GM18517 (cell line): ENCODE results near the gene DNAJC7.
A peak's percentile ranks its signal among the peaks of the same experiment; 100 is the strongest.
"Not testable (repeated sequence)": the region's sequence is repeated elsewhere in the genome, so short reads cannot be mapped to it uniquely, and the experiment has no call there.

ENCODE experiments used
- ATAC-seq: cut with Tn5 transposase; IDR thresholded peaks from one replicate; pipeline ENCODE4 v1.9.1; 2021; ENCODE audit warnings: mild to moderate bottlenecking, moderate library complexity; ENCODE audit not compliant: unreplicated experiment

The DNAJC7 gene

DNA sequence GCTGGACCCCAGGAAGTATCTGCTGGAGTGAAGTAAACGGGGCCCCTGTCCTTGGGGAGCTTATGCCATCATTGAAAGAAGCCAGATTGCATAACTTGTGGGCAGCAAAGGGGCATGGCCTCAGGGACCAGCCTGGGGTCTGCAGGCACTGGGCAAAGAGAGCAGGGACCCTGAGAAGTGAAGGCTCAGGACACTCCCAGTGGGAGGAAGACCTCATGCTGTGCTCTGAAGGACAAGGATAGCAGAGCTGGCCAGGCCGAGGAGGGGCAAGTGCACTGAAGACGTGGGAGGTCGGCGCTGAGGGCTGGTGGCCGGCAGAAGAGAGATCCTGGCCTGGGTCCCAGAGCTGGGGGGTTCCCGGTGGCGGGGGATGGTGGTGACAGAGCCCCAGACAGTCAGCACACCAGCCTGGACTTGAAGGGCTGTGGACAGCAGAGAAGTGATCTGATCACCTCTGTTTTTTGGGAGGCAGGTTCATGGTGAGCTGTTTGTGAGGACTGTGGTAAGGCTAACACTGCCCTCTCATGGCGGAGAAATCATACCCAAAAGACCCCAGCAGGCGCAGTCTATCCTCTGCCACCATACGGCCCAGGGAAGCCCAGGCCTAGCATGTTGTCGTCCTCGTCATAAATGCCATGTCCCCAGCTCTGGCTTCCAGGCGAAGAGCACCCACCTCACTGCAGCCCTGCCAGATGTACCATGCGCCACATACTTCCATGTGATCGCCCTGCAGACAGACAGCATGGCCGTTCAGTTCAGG, 57.7 kb downstream of the DNAJC7 start:
- no peak for ATAC-seq

DNA sequence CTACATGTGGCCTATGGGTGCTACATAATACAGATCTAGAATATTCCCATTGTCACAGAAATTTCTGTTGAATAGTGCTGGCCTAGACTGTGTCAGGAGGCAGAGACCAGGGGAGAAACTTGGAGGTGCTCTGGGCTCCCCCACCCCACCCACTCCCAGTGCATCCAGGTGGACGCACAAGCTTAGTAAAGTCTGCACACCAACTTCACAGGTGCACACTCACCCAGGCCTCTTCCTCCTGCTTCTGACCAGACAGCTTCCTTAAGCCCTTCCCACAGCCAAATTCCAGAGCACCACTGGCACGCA, 58.3 kb downstream of the DNAJC7 start:
- ATAC-seq, result no peak

DNA sequence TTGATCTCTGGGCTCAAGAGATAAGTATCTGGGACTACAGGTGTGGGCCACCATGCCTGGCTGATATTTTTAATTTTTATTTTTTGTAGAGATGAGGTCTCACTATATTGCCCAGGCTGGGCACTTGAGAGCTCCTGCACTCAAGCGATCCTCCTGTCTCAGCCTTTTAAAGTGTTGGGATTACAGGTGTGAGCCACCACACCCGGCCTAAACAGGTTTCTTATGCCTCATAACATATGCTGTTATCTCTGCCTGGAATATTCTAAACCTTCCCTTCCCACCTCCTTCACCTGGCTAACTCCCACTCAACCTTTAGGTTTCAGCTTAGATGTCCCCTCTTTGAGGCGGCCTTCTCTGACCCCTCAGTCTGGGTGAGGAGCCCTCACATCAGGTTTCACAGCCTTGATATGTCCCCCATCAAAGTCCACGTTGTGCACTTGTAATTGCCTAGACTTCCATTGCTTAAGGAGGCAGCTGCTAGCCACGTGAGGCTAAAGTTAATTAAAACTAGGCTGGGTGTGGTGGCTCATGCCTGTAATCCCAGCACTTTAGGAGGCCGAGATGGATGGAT, 59.3 kb downstream of the DNAJC7 start:
- no peak for ATAC-seq

DNA sequence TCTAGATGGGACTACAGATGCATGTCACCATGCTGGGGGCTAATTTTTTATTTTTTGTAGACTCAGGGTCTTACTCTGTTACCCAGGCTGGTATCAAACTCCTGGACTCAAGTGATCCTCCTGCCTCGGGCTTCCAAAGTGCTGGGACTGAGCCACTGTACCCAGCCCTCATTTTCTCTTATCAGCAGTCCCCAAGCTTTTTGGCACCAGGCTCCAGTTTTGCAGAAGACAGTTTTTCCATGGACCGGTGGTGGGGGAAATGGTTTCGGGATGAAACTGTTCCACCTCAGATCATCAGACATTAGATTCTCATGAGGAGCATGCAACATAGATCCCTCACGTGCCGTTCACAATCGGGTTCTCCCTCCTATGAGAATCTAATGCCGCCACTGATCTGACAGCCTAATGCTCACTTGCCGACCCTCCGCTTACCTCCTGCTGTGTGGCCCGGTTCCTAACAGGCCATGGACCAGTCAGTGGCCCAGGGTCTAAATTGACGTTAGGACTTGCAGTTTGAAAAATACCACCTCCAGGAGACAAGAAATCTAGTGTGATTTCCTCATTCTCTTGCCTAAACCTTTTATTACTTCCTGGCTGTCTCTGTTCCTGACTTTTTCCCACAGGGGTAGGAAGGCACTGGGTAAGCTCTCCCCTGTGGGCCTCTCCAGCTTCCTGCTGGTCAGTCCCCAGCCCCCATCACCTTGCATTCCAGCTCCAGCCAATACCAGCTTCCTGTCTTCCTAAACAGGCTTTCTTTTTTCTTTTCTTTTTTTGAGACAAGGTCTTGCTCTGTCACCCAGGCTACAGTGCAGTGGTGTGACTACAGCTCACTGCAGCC, 60.0 kb downstream of the DNAJC7 start:
- no peak for ATAC-seq

DNA sequence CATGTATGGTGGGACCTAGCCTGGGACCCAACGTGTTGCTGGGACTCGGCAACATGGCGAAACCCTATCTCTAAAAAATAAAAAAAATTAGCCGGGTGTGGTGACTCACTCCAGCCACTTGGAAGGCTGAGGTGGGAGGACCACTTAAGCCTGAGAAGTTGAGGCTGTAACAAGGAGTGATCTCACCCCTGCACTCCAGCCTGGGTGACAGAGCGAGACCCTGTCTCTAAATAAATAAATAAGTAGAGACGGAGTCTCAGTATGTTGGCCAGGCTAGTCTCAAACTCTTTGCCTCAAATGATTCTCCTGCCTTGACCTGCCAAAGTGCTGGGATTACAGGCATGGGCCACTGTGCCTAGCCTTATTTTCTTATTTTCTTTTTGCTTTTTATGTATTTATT, 60.7 kb downstream of the DNAJC7 start:
- ATAC-seq, result no peak

DNA sequence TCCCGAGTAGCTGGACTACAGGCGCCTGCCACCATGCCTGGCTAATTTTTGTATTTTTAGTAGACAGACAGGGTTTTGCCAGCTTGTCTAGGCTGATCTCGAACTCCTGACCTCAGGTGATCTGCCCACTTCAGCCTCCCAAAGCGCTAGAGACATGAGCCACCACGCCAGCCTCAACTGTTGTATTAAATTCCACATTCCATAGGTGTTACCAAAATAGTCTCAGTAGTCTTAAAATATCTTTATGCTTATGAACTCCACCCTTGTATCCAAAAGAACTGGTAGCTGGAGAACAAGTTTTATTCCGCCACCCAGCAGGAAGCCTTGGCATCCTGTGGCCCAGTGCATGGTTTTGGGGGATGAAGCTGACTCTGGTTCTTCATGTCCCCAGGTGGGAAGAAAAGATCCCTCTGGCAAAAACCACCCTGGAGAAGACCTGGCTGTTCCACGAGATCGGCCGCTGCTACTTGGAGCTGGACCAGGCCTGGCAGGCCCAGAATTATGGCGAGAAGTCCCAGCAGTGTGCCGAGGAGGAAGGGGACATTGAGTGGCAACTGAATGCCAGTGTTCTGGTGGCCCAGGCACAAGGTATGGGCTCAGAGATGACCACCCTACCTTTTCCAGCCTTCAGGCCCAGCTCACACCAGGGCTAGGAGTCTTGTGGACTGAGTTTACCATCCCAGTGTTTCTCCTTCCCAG, 68.3 kb downstream of the DNAJC7 start:
- ATAC-seq, result no peak

DNA sequence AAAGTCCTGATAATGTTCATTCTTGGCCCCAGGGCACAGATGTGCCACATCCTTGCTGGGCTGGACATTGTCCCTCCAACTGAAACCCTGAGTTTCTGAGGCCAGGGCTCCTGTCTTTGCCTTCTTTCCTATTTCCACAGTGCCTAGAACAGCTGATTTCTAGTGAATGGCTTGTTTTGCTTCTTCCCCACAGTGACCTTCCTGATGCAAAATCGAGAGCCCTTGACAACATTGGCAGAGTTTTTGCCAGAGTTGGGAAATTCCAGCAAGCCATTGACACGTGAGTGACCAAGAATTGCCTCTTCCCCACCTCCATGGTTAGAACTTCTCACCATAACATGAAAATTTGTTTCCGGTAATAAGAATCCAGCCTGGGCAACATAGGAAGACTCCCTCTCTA, 72.3 kb downstream of the DNAJC7 start:
- ATAC-seq, result no peak

DNA sequence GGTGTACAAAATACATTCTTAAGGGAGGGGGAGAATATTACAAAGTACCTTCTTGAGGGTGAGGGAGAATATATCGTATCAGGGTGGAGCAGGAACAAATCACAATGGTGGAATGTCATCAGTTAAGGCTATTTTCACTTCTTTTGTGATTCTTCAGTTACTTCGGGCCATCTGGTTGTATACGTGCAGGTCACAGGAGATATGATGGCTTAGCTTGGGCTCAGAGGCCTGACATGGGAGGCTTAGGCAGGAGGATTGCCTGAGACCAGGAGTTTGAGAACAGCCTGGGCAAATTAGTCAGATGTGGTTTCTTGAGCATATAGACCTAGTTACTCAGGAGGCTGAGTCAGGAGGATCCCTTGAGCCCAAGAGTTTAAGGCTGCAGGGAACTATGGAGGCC, 73.7 kb downstream of the DNAJC7 start:
- ATAC-seq, result no peak

DNA sequence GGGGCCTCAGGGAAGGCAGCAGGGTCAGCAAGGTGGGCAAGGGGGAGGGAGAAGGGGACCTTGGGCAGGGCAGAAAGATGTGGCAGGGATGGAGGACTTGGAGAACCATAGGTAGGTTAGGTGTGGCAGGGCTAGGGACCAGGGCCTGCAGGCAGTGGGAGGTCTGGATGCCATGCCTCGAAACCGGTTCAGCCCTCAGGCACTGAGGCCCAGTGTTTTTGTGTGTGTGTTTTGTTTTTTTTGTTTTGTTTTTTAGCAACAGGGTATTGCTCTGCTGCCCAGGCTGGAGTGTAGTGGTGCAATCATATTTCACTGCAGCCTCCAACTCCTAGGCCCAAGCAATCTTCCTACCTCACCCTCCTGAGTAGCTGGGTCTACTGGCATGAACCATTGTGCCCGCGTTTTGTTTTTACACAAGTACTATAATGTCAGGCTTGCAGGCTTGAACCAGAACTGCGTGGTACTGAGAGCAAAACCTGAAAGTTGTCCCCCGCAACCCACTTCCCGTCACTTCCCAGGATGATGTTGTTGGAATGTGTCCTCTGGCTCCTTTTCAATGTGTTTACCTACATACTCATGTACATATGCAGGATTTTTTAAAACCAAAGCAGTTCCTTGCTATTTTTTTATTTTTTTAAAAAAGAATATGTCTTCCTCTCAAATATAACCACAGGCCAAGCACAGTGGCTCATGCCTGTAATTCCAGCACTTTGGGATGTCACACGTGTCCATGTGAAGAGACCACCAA, 74.4 kb downstream of the DNAJC7 start:
- no peak for ATAC-seq

DNA sequence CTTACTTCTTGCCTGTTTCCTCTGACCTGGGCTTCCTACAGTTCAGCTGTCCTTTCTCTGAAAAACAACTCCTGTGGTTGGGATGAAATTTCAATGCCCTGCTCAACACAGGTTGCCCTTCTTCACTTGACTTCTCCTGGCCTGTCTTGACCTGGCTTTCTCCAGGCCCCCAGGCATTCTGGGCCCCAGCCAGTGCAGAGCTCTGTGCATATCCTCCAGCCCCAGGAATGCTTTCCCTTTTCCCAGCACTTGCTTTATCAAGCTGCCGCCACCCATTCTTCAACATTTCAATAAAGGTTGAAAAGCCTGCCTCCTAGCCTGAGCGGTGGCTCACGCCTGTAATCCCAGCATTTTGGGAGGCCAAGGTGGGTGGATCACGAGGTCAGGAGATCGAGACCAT, 76.1 kb downstream of the DNAJC7 start:
- ATAC-seq, result no peak

DNA sequence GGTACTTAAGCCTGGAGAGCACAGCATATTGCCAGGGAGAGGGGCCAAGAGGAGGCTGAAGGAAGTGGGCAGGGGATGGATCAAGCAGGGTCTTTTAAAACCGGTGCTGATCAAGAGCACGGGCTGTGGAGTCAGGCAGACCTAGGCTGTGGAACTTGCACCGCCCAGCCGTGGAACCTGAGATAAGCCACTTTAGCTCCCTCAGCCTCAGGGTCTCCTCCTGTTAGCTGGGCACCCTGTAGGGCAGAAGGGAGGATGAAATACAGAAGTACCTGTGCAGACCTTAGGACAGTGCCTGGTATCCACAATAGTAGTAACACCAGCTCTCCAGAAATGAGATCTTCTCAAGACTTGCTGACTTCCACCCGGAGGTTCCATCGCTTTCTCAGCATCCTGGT, 77.5 kb downstream of the DNAJC7 start:
- no peak for ATAC-seq

DNA sequence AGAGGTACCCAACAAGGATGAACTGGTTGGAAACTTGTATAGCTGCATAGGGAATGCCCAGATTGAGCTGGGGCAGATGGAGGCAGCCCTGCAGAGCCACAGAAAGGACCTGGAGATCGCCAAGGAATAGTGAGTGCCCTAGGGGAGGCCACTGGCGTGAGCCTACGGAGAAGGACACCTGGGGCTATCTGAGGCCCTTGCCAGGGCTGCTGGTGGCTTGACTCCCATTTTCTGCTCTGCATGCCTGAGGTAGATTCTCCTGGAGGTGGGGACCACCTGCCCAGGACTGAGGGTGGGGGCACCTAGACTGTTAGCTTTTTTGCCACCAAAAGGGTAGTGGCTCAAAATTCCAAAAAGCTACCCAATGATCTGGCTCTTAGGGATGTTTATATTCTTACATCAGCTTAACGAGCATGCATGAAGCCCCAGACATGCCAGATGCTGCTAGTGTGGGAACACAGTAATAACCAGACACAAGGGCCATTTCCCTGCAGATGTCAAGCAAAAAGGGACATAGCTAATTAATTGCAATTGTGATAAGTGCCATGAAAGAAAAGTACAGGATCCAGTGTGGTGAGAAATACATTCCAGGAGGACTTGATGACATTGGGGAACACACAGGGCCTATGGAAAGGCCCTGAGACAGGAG, 78.1 kb downstream of the DNAJC7 start:
- ATAC-seq, result no peak

DNA sequence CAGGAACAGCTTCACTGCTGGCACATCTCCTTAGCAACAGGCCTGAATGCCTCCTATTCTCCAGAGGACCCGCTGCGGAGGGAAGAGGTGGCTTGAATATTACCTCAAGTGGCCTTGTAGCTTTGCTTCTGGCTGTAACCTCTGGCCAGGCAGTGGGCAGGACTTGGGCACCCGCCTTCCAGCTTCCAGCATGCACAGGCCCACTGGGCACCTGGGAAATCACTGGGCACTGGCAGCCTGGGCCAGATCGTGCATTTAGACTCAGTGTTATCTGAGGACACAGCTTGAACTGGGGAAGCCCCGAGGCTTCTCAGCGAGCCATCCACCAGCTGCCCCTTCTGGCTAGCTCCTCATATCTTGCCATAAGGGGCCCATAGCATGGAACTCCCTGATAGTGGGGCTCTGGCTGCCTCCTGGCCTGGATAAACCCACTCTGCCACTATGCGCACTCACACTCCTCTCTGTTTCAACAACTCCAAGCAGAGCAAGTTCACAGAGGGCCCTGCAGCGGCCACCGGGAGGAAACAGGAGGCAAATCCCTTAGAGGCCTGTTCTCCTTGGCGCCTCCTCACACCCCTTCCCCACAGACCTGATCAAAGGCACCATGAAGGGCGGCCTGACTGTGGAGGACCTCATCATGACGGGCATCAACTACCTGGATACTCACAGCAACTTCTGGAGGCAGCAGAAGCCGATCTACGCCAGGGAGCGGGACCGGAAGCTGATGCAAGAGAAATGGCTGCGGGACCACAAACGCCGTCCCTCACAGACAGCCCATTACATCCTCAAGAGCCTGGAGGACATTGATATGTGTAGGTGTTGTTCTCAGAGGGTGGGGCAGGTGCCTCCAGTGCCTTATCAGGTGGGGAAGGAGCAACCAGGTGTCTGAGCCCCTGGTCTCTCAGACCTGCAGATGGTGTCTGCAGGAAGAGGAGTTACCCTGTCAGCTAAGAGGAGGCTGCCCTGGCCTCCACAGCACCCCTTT, 79.0 kb downstream of the DNAJC7 start:
- no peak for ATAC-seq

DNA sequence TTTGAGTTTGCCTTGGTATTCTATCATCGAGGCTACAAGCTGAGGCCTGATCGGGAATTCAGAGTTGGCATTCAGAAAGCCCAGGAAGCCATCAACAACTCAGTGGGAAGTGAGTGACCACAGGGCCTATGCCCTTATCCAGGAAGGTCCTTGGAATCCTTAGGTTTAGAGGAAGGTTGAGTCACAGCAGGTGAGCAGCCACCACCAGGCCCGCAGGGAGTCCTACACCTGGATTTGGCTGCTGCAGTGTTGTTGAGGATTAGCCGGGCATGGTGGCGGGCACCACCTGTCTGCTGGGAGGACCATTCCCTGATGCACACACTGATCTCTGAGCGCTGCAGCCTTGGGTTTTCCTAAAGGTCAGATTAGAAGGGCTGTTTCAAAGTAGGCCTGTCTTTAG, 81.6 kb downstream of the DNAJC7 start:
- ATAC-seq, result no peak

DNA sequence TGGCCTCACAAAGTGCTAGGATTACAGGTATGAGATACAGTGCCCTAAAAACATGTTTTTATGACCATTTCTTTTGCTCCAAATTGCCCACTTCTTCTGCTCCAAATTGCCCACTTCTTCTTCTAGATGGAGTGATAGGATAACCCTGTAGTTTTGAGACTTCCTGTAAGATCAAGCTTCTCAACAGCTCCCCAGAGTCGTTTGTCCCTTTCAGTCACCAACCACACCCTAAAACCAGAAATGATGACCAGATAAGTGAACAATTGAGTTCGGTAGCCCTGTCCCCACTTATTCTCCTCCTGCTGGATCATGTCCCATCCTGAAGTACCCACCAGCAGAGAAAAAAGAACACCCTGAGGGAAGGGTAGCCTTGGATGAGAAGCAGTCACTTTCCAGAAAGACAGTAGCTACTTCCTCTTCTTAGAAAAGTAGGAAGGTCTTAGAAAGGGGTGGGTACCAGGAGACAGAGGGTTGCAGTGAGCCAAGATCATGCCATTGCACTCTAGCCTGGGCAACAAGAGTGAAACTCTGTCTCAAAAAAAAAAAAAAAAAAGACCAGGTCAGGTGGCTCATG, 84.3 kb downstream of the DNAJC7 start:
- ATAC-seq, result no peak

DNA sequence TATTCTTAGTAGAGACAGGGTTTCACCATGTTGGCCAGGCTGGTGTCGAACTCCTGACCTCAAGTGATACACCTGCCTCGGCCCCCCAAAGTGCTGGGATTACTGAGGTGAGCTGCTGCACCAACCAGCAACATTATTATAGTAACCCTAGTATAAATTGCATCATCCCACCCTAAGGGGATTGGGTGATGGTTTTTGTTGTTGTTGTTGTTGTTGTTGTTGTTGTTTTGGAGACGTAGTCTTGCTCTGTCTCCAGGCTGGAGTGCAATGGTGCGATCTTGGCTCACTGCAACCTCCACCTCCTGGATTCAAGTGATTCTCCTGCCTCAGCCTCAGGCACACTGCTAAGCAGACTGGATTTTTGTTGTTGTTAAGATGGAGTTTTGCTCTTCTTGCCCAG, 85.5 kb downstream of the DNAJC7 start:
- not testable (repeated sequence) for ATAC-seq

DNA sequence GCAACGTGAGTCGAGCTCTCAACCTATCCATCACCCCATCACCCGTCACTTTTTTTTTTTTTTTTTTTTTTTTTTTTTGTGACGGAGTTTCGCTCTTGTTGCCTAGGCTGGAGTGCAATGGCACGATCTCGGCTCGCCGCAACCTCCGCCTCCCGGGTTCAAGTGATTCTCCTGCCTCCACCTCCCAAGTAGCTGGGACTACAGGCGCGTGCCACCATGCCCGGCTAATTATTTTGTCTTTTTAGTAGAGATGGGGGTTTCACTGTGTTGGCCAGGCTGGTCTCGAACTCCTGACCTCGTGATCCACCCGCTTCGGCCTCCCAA, 86.4 kb downstream of the DNAJC7 start:
- peak; percentile 32 for ATAC-seq

DNA sequence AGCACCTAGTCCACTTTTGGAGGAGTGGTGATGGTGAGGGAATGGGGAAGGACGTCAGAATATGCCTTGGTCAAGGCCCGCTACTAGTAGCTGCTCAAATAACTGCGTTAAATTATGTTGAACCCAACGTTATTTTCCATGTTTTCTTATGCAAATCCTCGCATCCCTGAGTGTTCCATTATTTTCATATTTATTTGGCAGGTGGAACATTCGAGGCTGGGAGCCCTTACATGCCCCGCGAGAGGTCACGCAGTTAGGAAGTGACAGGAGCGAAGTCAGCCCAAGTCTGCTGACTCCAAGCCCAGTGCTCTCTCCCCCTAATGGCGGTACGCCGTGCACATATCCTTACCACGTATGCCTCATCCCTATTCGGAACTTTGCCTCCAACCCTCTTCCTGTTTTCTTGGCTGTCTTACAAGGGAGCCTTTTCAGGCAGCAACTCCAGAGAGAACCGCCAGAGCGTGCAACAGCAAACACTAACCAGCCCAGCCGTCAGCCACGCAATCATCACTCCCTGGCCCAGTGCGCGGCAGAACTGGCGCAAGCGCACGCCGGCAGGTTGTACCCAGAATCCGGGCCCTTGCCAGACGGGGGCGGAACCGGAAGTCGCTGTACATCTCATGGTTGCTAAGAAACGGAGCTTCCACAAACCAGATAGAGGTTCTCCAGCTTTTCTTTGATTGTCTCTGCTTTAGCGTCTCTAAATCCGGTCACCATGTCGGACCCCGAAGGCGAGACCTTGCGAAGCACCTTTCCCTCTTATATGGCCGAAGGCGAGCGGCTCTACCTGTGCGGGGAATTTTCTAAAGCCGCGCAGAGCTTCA, 87.0 kb downstream of the DNAJC7 start, which contains the start of gene ODAD4:
ODAD4 (plus strand) TSS at position 609 of the 824 bp plus-strand sequence; CDS start at position 716, 107 bp downstream.
- ATAC-seq, result peak; percentile 89
